ENCODE measurements around the gene MMRN2. TPM values are rescaled to one million over a fixed set of nuclear protein-coding genes. Genes with fewer than 3 reads are reported as not detected.
"Not testable (repeated sequence)": the region's sequence is repeated elsewhere in the genome, so short reads cannot be mapped to it uniquely, and the experiment has no call there.

The MMRN2 gene
- polyA plus RNA-seq, 2 of the 4 experiments (the other 2 are of a cell fraction), result 0.35 to 1.1 TPM

- TF ChIP-seq ZC3H11A (IDR thresholded peaks at IDR 0.05), result no peak
- no peak for TF ChIP-seq ESRRA (IDR thresholded peaks at IDR 0.05; ENCODE audit: borderline replicate concordance, low read length)
- TF ChIP-seq ATOH8 (CRISPR knock-in tag; IDR thresholded peaks at IDR 0.05; ENCODE audit: low read depth), result no peak
- TF ChIP-seq EHF (CRISPR knock-in tag; IDR thresholded peaks at IDR 0.05), result no peak
- no peak for TF ChIP-seq RAD21 (conservative IDR thresholded peaks at IDR 0.05 in 1 of 2, IDR thresholded peaks at IDR 0.05 in 1 of 2)
- TF ChIP-seq RCOR1 (IDR thresholded peaks at IDR 0.05; ENCODE audit: low read depth, low read length), result no peak
- TF ChIP-seq ELK1 (IDR thresholded peaks at IDR 0.05; ENCODE audit: low read depth, low read length), result no peak
- no peak for TF ChIP-seq KDM5A (IDR thresholded peaks at IDR 0.05)
- TF ChIP-seq POLR2AphosphoS2 (conservative IDR thresholded peaks at IDR 0.05; ENCODE audit: low read length), result no peak
- TF ChIP-seq PBX3 (IDR thresholded peaks at IDR 0.05), result no peak
- TF ChIP-seq NR3C1 (IDR thresholded peaks at IDR 0.05), result no peak
- FAIRE-seq, result no peak
- 0 out of 6 replicates have a peak, but pooled peaks of 1 of the 2 experiments have one; percentile 22 for ATAC-seq
- CTCF ChIA-PET, result interaction anchor here (1.1 to 1.4 kb wide), 2 partner anchors 10 to 13 kb away, joined by 3 to 4 read pairs; no protein-coding TSS in a partner anchor
- peak overlapping the region; percentile 32; the same call in 1 of the 3 replicates for H3K4me2 ChIP-seq
- H3K4me1 ChIP-seq, result peaks cover 26% of the 10 kb centered on the region
- H3K27ac ChIP-seq, result no peak overlapping the region
- no peak overlapping the region for H3K4me3 ChIP-seq
- WGBS (ENCODE audit: missing lambda C conversion rate), result 87% methylated on average over 4 of the region's 4 CpGs
- POLR2A ChIA-PET, result no interaction called here
- no peaks in the 10 kb centered on the region for H3K9me3 ChIP-seq
- no peak for DNase-seq (ENCODE audit: low read depth in 1 of 2, low spot score in 1 of 2)
Observed at GRCh38 chr10:86979296-86979818, 21.9 kb upstream of the MMRN2 start.

- FAIRE-seq, H3K4me2 ChIP-seq, CTCF ChIA-PET: not testable (repeated sequence)
Observed at GRCh38 chr10:86978457-86978856, 21.0 kb upstream of the MMRN2 start.

GRCh38 chr10:86976362-86977056, 19.1 kb upstream of the MMRN2 start:
- Histone ChIP-seq H3K27ac (no peak overlapping the region), H3K4me2 (no peak overlapping the region), H3K4me1 (peaks cover 39% of the 10 kb centered on the region), H3K9me3 (no peaks in the 10 kb centered on the region), H3K4me3 (no peak overlapping the region)
- ATAC-seq (no peak), DNase-seq (ENCODE audit: low read depth in 1 of 2, low spot score in 1 of 2) (no peak), FAIRE-seq (no peak)
- 91% methylated on average over 5 of the region's 5 CpGs for WGBS (ENCODE audit: missing lambda C conversion rate)
- CTCF ChIA-PET, result interaction anchor here (0.6 to 2.1 kb wide), 4 partner anchors 10 to 400 kb away, joined by 3 to 7 read pairs (median 3); partner anchors contain the start of gene MMRN2
- POLR2A ChIA-PET, result no interaction called here
- no peak for TF ChIP-seq REST (IDR thresholded peaks at IDR 0.05)
- no peak for TF ChIP-seq HOXB13 (CRISPR knock-in tag; IDR thresholded peaks at IDR 0.05; ENCODE audit: low read depth)
- no peak for TF ChIP-seq HMGXB4 (CRISPR knock-in tag; IDR thresholded peaks at IDR 0.05; ENCODE audit: borderline replicate concordance)
- no peak for TF ChIP-seq TFCP2L1 (CRISPR knock-in tag; IDR thresholded peaks at IDR 0.05)
- no peak for TF ChIP-seq HOXA7 (CRISPR knock-in tag; IDR thresholded peaks at IDR 0.05)
- no peak for TF ChIP-seq HOXB5 (CRISPR knock-in tag; IDR thresholded peaks at IDR 0.05)
- TF ChIP-seq PBX3 (IDR thresholded peaks at IDR 0.05), result no peak
- TF ChIP-seq ATOH8 (CRISPR knock-in tag; IDR thresholded peaks at IDR 0.05; ENCODE audit: low read depth), result no peak
- no peak for TF ChIP-seq MAX (IDR thresholded peaks at IDR 0.05)
- TF ChIP-seq KDM1A (IDR thresholded peaks at IDR 0.05; ENCODE audit: low read depth), result no peak

More at GRCh38 chr10:86978457-86978856, 21.0 kb upstream of the MMRN2 start:
- DNase-seq (ENCODE audit: low read depth in 1 of 2, low spot score in 1 of 2); H3K27ac ChIP-seq; H3K9me3 ChIP-seq; ATAC-seq; H3K4me3 ChIP-seq; POLR2A ChIA-PET: not testable (repeated sequence)
- WGBS (ENCODE audit: missing lambda C conversion rate), result 34% methylated on average over 3 of the region's 3 CpGs
- H3K4me1 ChIP-seq, result peaks cover 28% of the 10 kb centered on the region
- TF ChIP-seq BHLHE40 (IDR thresholded peaks at IDR 0.05; ENCODE audit: low read depth, low read length), result 0 out of 2 replicates have a peak, but pooled peaks have one; percentile 8
